OCI-LY7 (cell line): Measurements from ENCODE around the gene TMEM167A.

Experiments
- EZH2phosphoT487 ChIP-seq: fragments of 200-600 bp; sonication (generic); IDR thresholded peaks from 2 replicates; pipeline ENCODE4 v1.6.1; 2018; ENCODE audit warnings: low read depth, borderline replicate concordance, mild to moderate bottlenecking, mixed run types, antibody characterized with exemption, low read length, moderate library complexity, mixed read lengths
- TF ChIP-seq, protein P1 (sequence below): fragments of 200-600 bp; sonication (generic); conservative IDR thresholded peaks from 2 replicates; pipeline ENCODE4 v1.5.1; 2014; ENCODE audit warnings: mild to moderate bottlenecking, antibody characterized with exemption, low read length, moderate library complexity, mixed read lengths

DNA sequence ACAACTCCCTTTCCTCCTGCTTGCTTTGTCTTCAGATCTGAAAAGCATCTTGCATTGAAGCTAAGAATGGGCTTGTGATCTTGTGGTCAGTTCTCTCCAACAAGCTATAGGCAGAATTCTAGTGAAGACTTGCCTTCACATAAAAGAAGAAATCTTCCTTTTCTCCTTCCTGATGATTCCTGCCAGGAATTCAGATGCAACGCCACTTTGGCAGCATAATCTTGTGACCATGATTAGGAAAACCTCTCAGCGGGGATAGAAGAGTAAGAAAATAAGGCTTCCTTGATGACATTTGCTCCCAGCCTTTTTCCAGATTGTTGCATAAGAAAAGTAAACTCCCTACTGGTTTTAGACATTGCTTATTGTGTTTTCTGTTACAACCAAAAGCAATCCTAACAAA, 73.4 kb downstream of the TMEM167A start:
- TF ChIP-seq, protein P1, sequence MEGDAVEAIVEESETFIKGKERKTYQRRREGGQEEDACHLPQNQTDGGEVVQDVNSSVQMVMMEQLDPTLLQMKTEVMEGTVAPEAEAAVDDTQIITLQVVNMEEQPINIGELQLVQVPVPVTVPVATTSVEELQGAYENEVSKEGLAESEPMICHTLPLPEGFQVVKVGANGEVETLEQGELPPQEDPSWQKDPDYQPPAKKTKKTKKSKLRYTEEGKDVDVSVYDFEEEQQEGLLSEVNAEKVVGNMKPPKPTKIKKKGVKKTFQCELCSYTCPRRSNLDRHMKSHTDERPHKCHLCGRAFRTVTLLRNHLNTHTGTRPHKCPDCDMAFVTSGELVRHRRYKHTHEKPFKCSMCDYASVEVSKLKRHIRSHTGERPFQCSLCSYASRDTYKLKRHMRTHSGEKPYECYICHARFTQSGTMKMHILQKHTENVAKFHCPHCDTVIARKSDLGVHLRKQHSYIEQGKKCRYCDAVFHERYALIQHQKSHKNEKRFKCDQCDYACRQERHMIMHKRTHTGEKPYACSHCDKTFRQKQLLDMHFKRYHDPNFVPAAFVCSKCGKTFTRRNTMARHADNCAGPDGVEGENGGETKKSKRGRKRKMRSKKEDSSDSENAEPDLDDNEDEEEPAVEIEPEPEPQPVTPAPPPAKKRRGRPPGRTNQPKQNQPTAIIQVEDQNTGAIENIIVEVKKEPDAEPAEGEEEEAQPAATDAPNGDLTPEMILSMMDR = no peak
- no peak for TF ChIP-seq EZH2phosphoT487
